Urothelium cell line (cell line): Measurements from ENCODE around the gene ZNF697.
"Not testable (repeated sequence)": the region's sequence is repeated elsewhere in the genome, so short reads cannot be mapped to it uniquely, and the experiment has no call there.

ENCODE experiments used
- DNase-seq: peaks from one replicate; pipeline ENCODE4 v3.0.0; 2011; ENCODE audit warnings: low spot score, mixed read lengths
- FAIRE-seq: peaks from 2 replicates; lab custom pipeline; 2011; peaks lifted over from hg19 to GRCh38; lab: Jason Lieb, UNC

The ZNF697 gene

GRCh38 chr1:119647734-119648619, at the start of gene ZNF697:
Gene ZNF697, minus strand, starts transcription at chr1:119648266. Its CDS starts 22,166 bp downstream, at chr1:119626100.
- peak; percentile 80 for FAIRE-seq
- peak; percentile 98 for DNase-seq

GRCh38 chr1:119697598-119697997, 49.5 kb upstream of the ZNF697 start:
- FAIRE-seq = no peak
- DNase-seq = no peak

- not testable (repeated sequence) for DNase-seq, FAIRE-seq
These were observed 48.8 kb upstream of the ZNF697 start for GRCh38 chr1:119696863-119697262.

- FAIRE-seq (no peak), DNase-seq (no peak)
These were observed 41.4 kb upstream of the ZNF697 start for GRCh38 chr1:119689511-119689910.

- no peak for DNase-seq
- no peak for FAIRE-seq
These were observed 40.7 kb upstream of the ZNF697 start for GRCh38 chr1:119688810-119689209.

- FAIRE-seq (no peak), DNase-seq (no peak)
These were observed 39.5 kb upstream of the ZNF697 start for GRCh38 chr1:119687434-119688079.

- no peak for DNase-seq
- no peak for FAIRE-seq
These were observed 38.6 kb upstream of the ZNF697 start for GRCh38 chr1:119686661-119687060.

- DNase-seq (no peak), FAIRE-seq (no peak)
These were observed 35.8 kb upstream of the ZNF697 start for GRCh38 chr1:119683893-119684292.

- FAIRE-seq (no peak), DNase-seq (no peak)
These were observed 34.1 kb upstream of the ZNF697 start for GRCh38 chr1:119682141-119682540.

- no peak for DNase-seq
- FAIRE-seq = no peak
These were observed 33.5 kb upstream of the ZNF697 start for GRCh38 chr1:119681560-119681959.

GRCh38 chr1:119680723-119681122, 32.7 kb upstream of the ZNF697 start:
- DNase-seq (no peak), FAIRE-seq (no peak)

GRCh38 chr1:119680193-119680592, 32.1 kb upstream of the ZNF697 start:
- DNase-seq (no peak), FAIRE-seq (no peak)

- FAIRE-seq = no peak
- no peak for DNase-seq
These were observed 31.2 kb upstream of the ZNF697 start for GRCh38 chr1:119679223-119679622.

- DNase-seq (no peak), FAIRE-seq (no peak)
These were observed 28.6 kb upstream of the ZNF697 start for GRCh38 chr1:119676571-119677206.

- DNase-seq = peak; percentile 85
- FAIRE-seq = peak; percentile 91
These were observed 27.6 kb upstream of the ZNF697 start for GRCh38 chr1:119675349-119676345.

- FAIRE-seq (peak; percentile 90), DNase-seq (peak; percentile 86)
These were observed 26.8 kb upstream of the ZNF697 start for GRCh38 chr1:119674835-119675289.

- peak; percentile 36 for DNase-seq
These were observed 26.1 kb upstream of the ZNF697 start for GRCh38 chr1:119674111-119674526.

GRCh38 chr1:119673171-119673940, 25.3 kb upstream of the ZNF697 start:
- no peak for FAIRE-seq
- peak; percentile 45 for DNase-seq

More at GRCh38 chr1:119674111-119674526, 26.1 kb upstream of the ZNF697 start:
- peak; percentile 23 for FAIRE-seq

- FAIRE-seq (no peak), DNase-seq (no peak)
These were observed 22.8 kb upstream of the ZNF697 start for GRCh38 chr1:119670898-119671297.
